Choroid plexus epithelial cell (primary cell): ENCODE data around the gene ATOH8.

Source experiments
- DNase-seq: peaks from one replicate; pipeline ENCODE4 v3.0.0-alpha.2; 2010; ENCODE audit warnings: low read depth
- H3K4me3 ChIP-seq: 2 replicates; pipeline ENCODE4 v1.5.1; 2011; ENCODE audit warnings: low read depth, mild to moderate bottlenecking, control low read depth, low read length, moderate library complexity
- TF ChIP-seq, protein P1 (sequence below): conservative IDR thresholded peaks from 2 replicates; pipeline ENCODE4 v1.5.1; 2011; ENCODE audit warnings: low read depth, mild to moderate bottlenecking, control low read depth, inconsistent platforms, low read length, moderate library complexity

ATOH8 gene

DNA sequence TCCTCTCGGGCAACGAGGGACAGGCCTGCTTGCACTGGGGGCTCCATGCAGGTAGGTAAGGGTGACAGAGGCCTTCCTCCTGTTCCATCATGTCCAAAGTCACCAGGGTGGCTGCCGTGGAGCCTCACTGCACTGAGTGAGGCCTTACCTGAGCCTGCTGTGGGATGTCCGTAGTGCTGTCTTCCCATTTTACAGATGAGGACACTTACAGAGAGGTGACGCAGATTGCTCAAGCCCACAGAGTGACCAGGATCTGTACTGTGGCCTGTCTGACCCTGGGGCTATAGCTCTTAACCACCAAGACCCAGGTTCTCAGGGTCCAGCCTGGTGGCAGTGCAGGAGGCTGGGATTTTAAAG is 5.4 kb downstream of the ATOH8 start:
- H3K4me3 ChIP-seq, result no peak overlapping the region
- no peak for DNase-seq
- TF ChIP-seq, protein P1, sequence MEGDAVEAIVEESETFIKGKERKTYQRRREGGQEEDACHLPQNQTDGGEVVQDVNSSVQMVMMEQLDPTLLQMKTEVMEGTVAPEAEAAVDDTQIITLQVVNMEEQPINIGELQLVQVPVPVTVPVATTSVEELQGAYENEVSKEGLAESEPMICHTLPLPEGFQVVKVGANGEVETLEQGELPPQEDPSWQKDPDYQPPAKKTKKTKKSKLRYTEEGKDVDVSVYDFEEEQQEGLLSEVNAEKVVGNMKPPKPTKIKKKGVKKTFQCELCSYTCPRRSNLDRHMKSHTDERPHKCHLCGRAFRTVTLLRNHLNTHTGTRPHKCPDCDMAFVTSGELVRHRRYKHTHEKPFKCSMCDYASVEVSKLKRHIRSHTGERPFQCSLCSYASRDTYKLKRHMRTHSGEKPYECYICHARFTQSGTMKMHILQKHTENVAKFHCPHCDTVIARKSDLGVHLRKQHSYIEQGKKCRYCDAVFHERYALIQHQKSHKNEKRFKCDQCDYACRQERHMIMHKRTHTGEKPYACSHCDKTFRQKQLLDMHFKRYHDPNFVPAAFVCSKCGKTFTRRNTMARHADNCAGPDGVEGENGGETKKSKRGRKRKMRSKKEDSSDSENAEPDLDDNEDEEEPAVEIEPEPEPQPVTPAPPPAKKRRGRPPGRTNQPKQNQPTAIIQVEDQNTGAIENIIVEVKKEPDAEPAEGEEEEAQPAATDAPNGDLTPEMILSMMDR, result no peak

DNA sequence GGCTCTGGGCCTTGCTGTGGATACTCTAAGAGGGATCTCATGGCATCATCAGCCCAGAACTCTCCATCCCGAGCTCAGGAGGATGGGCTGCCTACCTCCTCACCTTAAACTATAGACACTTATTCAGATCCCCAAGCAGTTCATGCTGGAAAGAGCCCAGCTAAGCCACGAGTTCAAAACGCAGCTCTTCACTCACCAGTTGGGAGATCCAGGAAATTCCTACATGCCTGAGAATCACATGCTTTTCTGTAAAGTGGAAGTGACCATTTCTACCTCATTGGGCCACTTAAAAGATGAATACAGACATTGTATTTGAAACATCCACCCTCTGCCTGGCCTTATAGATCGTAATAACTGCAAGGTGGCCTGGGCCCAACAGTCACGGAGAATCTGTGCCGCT is 6.6 kb downstream of the ATOH8 start:
- TF ChIP-seq, protein P1, result no peak
- DNase-seq, result peak; percentile 71
- no peak overlapping the region for H3K4me3 ChIP-seq

DNA sequence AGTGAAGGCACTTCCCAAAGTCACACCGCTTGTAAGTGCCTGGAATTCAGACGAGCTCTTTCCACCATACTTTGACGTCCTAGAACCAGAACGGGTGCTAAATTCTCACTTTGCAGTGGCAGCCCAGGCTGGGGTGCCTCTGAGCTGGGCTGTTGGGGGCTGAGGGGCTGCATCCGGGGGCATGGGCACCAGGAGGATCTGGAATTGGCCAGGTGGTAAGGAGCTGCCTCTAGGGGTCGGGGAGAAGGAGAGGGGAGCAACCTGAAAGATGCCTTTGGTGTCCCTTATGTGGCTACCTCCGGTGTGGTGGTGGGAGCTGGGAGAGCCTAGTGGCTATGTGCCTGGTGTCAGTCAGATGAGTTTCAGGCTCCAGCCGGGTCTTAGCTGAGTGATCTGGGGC is 7.1 kb downstream of the ATOH8 start:
- TF ChIP-seq, protein P1, result no peak
- no peak for DNase-seq
- no peak overlapping the region for H3K4me3 ChIP-seq

DNA sequence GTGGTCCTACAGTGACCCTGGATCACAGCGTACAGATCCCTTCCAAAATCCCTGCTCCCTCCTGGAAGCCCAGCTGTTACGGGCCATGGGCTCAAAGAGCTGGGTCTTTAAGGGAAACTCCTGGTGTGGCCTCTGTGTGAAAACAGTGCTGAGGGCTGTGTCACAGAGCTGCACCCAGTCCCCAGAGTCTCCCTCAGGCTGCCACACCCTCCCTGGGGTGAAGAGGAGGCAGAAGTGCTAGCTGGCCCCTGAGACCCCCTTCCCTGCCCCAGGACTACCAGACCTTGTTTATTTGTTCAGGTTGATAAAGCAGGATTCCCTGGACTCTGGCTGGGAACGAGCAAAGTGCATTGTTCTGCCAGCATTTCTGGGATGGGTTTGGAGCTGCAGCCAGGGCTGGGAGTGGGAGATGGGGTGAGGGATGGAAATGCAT is 7.7 kb downstream of the ATOH8 start:
- DNase-seq, result no peak
- H3K4me3 ChIP-seq, result no peak overlapping the region
- TF ChIP-seq, protein P1, result no peak

DNA sequence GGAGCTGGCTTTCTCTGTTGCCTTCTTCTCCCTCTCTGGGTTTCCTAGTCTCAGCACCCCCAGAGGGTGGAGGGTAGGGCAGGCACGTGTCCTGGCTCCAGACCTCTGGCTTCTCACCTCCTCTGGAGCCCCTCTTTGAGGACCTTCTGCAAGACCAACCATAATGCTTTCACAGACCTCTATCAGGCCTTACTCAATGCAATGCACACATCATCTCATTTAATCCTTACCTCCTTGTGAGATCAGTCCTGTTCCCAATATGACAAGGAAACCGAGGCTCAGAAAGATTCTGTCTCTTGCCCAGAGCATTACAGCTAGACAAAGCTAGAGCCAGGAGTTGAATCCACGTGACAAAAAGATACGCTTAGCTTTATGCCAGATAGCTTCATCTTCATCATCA is 8.2 kb downstream of the ATOH8 start:
- TF ChIP-seq, protein P1, result no peak
- DNase-seq, result no peak
- H3K4me3 ChIP-seq, result no peak overlapping the region

DNA sequence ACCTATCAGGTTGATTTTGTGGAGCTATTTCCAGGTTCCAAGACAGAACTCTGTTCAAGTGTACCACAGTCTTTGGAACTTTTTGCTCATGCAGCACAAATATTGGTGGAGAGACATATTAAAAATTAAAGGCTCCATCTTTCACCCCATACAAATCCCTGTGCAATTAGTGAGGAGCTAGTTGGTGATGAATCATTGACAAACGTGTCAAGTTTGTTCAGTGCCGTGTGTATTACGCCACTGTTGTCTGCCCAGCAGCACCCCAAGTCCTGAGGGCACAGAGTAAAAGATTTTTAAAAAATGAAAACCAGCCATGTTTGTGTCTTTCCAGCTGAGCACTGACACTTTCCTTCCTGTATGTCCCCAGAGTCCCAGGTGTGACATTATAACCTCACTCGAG is 9.3 kb downstream of the ATOH8 start:
- no peak for DNase-seq
- TF ChIP-seq, protein P1, result no peak
- no peak overlapping the region for H3K4me3 ChIP-seq

DNA sequence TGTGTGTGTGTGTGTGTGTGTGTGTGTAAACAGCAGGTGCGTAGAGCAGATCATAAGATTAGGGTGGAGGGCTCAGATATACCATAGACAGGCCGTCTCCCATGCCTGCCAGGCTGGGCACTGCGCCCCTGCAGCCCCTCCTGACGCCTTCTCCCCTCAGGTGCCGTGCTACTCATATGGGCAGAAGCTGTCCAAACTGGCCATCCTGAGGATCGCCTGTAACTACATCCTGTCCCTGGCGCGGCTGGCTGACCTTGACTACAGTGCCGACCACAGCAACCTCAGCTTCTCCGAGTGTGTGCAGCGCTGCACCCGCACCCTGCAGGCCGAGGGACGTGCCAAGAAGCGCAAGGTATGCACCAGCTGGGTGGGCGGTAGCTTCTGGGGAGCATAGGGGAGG is 10.0 kb downstream of the ATOH8 start:
- no peak overlapping the region for H3K4me3 ChIP-seq
- TF ChIP-seq, protein P1, result no peak
- DNase-seq, result no peak
